ENCODE data around the gene ARHGEF37.

Gene ARHGEF37

DNA sequence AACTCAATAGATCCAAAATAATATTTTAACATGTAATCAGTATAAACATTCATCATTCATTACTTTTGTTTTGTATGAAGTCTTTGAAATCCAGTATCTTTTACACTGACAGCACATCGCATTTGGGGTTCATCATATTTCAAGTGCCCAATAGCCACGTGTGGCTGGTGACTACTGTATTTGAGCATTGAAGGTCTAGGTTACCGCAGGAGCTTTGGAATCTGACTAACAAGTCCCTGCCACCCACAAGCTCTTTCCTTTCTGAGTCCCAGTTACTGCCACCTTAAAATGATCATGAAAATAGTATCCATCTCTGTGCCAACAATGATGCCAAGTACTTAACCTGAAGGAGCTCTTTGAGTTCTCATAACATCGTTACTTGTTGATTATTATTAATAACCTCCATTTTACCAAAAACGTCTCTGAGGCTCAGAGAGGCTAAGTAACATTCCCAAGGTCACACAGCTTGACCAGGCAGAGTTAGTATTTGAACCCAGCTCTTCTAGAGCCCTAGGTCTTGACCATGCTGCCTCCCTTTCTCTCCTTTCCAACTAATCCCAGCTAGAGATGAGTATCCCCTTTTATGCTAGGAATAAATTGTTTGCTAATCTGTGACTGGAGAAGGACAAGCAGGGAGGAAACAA lies 24.2 kb downstream of the ARHGEF37 start:
- H3K36me3 Mint-ChIP-seq (ENCODE audit: low read depth) = no peaks in the 10 kb centered on the region
- no peak overlapping the region for H3K27ac Mint-ChIP-seq
- H3K4me3 Mint-ChIP-seq = no peak overlapping the region
- no peaks in the 10 kb centered on the region for H3K9me3 Mint-ChIP-seq
- H3K4me1 Mint-ChIP-seq (ENCODE audit: low read depth) = peaks cover 8% of the 10 kb centered on the region
- no peaks in the 10 kb centered on the region for H3K27me3 Mint-ChIP-seq

GRCh38 chr5:149605998-149606724 lies 24.9 kb downstream of the ARHGEF37 start:
- no peak overlapping the region for H3K4me3 Mint-ChIP-seq
- H3K9me3 Mint-ChIP-seq = no peaks in the 10 kb centered on the region
- no peak overlapping the region for H3K27ac Mint-ChIP-seq
- no peaks in the 10 kb centered on the region for H3K36me3 Mint-ChIP-seq (ENCODE audit: low read depth)
- H3K4me1 Mint-ChIP-seq (ENCODE audit: low read depth) = peaks cover 8% of the 10 kb centered on the region
- no peaks in the 10 kb centered on the region for H3K27me3 Mint-ChIP-seq

DNA sequence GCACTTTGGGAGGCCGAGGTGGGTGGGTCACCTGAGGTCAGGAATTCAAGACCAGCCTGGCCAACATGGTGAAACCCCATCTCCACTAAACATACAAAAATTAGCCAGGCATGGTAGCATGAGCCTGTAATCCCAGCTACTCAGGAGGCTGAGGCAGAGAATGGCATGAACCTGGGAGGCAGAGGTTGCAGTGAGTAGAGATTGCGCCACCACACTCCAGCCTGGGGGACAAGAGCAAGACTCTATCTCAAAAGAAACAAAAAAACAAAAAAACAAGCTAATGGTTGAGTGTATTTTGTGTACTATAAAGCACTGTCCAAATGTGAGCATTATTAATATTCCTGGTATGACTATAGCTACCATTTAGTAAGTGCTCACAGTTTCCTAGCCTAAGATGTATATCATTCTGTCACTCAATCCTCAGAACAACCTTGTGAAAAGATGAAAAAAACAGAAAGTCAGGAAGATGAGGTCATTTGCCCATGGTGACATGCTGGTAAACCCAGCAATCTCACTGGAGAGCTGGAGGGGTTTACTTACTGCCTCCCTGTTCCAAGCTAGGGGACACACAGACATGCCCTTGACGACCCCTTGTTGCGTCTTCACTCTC lies 27.7 kb downstream of the ARHGEF37 start:
- Mint-ChIP-seq H3K4me3 (no peak overlapping the region), H3K36me3 (ENCODE audit: low read depth) (no peaks in the 10 kb centered on the region), H3K27me3 (no peaks in the 10 kb centered on the region), H3K4me1 (ENCODE audit: low read depth) (peaks cover 8% of the 10 kb centered on the region), H3K27ac (no peak overlapping the region), H3K9me3 (no peaks in the 10 kb centered on the region)

DNA sequence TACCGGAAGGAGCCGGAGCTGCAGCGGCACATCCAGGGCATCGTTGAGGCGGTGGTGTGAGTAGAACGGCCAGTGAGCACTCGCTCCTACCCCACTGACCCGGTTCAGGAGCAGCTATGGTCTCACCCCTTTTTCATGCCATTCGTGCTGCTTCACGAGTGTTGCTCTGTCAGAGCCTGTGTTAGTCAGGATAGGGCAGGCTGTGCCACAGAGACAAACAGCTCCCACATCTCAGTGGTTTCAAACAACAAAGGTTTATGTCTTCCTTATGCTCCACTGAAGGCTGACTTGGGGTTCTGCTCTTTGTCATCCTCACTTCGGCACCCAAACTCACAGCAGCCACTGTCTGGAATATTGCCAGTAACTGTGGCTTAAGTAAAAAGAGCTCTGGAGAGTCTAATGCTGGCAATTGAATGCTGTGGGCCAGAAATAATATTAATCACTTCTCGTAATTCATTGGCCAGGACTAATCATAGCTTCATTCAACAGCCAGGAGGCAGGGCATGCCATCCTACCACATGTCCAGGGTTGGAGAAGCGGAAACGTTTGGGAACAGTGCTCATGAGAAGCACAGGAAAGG lies 28.4 kb downstream of the ARHGEF37 start:
- no peaks in the 10 kb centered on the region for H3K27me3 Mint-ChIP-seq
- no peaks in the 10 kb centered on the region for H3K36me3 Mint-ChIP-seq (ENCODE audit: low read depth)
- peaks cover 8% of the 10 kb centered on the region for H3K4me1 Mint-ChIP-seq (ENCODE audit: low read depth)
- no peak overlapping the region for H3K4me3 Mint-ChIP-seq
- H3K9me3 Mint-ChIP-seq = no peaks in the 10 kb centered on the region
- no peak overlapping the region for H3K27ac Mint-ChIP-seq

GRCh38 chr5:149610589-149611255 lies 29.4 kb downstream of the ARHGEF37 start:
- Mint-ChIP-seq H3K27me3 (no peaks in the 10 kb centered on the region), H3K27ac (no peak overlapping the region), H3K36me3 (ENCODE audit: low read depth) (no peaks in the 10 kb centered on the region), H3K4me1 (ENCODE audit: low read depth) (peaks cover 8% of the 10 kb centered on the region), H3K9me3 (no peaks in the 10 kb centered on the region), H3K4me3 (no peak overlapping the region)

DNA sequence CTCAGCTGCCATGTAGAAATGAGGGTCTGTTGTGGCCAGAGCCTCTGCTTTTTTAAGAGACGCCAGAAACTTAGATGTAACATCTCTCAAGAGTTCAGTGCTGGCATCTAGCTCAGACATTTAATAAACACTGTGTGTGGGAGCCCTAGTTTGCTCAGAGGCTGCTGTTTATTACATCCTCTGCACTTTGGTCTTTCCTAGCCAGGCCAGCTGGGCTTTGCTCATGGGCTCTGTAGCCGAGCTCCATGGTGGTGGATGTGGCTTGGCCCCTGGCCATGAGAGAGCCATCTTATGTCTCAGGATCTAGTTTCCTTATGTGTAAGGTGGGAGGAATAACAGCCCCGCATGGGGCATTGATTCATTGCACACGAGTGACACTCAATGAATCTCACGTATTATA lies 30.0 kb downstream of the ARHGEF37 start:
- H3K27ac Mint-ChIP-seq = no peak overlapping the region
- no peaks in the 10 kb centered on the region for H3K27me3 Mint-ChIP-seq
- no peaks in the 10 kb centered on the region for H3K36me3 Mint-ChIP-seq (ENCODE audit: low read depth)

DNA sequence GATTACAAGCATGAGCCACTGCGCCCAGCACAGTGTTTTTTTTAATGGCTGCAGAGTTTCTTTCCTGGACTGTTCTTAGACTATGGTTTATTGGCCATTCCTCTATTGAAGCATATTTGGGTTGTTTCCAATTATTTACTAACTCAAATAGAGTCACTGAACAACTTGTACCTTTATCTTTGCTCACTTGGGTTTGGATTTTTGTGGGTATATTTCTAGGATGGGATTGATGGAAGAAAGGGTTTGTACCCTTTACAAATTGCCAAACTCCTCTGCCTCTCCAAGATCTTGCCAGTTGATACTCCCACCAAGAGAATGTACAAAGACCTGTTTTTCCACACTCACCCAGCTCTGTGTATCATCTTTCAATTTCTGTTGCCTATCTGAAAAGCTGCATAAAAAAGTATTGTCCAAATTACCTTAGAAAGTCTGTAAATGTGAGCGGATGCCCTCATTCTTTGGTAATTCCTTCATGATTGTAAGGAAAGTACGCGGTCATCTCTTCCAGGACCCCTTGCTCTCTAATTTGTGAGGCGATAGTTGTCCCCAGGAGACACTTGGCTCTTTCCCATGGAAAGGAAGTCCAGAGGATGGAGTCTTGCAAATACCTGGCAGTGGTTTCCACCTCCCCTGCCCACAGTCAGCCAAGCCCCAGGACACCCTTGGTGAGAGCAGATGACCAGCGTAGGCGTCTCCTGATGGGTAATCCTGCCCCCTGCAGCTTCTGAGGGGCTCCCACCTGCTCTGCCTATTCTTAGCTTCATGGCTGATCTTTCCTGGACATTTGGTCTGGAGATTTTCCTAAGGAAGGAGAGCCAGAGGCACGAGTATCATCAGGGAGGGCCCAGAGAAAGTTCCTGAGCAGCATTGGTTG lies 33.0 kb downstream of the ARHGEF37 start:
- H3K27me3 Mint-ChIP-seq = no peaks in the 10 kb centered on the region
- H3K4me3 Mint-ChIP-seq = no peak overlapping the region
- no peaks in the 10 kb centered on the region for H3K36me3 Mint-ChIP-seq (ENCODE audit: low read depth)
- peaks cover 8% of the 10 kb centered on the region for H3K4me1 Mint-ChIP-seq (ENCODE audit: low read depth)
- no peaks in the 10 kb centered on the region for H3K9me3 Mint-ChIP-seq
- no peak overlapping the region for H3K27ac Mint-ChIP-seq

More for the DNA sequence above, 30.0 kb downstream of the ARHGEF37 start:
- Mint-ChIP-seq H3K4me1 (ENCODE audit: low read depth) (peaks cover 3% of the 10 kb centered on the region), H3K9me3 (no peaks in the 10 kb centered on the region), H3K4me3 (no peak overlapping the region)

GRCh38 chr5:149615976-149616375 lies 34.7 kb downstream of the ARHGEF37 start:
- Mint-ChIP-seq H3K27me3 (no peaks in the 10 kb centered on the region), H3K9me3 (no peaks in the 10 kb centered on the region), H3K4me1 (ENCODE audit: low read depth) (peaks cover 8% of the 10 kb centered on the region), H3K27ac (no peak overlapping the region), H3K4me3 (no peak overlapping the region), H3K36me3 (ENCODE audit: low read depth) (no peaks in the 10 kb centered on the region)

DNA sequence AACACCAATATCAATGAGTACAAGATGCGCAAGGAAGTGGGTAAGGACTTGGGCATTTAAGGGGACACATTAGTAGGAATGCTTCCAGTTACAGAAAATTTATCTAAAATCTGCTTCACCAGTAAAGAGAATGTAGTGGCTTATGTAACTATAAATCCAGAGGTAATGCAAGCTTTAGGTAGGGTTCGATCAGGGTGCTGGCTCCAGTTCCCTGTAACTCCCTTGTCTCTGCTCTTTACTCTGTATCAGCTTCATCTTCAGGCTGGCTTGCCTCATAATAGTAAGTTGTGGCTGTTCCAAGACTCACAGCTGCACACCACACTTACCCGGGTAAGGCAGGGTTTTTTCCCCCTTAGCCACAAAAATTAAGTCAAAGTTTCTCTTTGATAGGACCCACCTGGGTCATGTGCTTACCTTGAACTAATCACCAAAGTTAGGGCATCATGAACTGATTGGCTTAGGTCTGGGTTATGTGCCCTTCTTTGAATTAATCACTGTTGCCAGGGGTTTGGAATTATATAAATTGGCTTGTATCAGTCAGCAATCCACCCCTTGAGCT lies 35.5 kb downstream of the ARHGEF37 start:
- Mint-ChIP-seq H3K4me3 (no peak overlapping the region), H3K4me1 (ENCODE audit: low read depth) (peaks cover 8% of the 10 kb centered on the region), H3K27me3 (no peaks in the 10 kb centered on the region), H3K27ac (no peak overlapping the region), H3K36me3 (ENCODE audit: low read depth) (no peaks in the 10 kb centered on the region), H3K9me3 (no peaks in the 10 kb centered on the region)

- Mint-ChIP-seq H3K27ac (no peak overlapping the region), H3K9me3 (no peaks in the 10 kb centered on the region), H3K36me3 (ENCODE audit: low read depth) (no peaks in the 10 kb centered on the region), H3K4me3 (no peak overlapping the region), H3K27me3 (no peaks in the 10 kb centered on the region), H3K4me1 (ENCODE audit: low read depth) (peaks cover 8% of the 10 kb centered on the region)
Measured at GRCh38 chr5:149617760-149618306, 36.5 kb downstream of the ARHGEF37 start.

GRCh38 chr5:149618581-149619248 lies 37.4 kb downstream of the ARHGEF37 start:
- no peak overlapping the region for H3K27ac Mint-ChIP-seq

DNA sequence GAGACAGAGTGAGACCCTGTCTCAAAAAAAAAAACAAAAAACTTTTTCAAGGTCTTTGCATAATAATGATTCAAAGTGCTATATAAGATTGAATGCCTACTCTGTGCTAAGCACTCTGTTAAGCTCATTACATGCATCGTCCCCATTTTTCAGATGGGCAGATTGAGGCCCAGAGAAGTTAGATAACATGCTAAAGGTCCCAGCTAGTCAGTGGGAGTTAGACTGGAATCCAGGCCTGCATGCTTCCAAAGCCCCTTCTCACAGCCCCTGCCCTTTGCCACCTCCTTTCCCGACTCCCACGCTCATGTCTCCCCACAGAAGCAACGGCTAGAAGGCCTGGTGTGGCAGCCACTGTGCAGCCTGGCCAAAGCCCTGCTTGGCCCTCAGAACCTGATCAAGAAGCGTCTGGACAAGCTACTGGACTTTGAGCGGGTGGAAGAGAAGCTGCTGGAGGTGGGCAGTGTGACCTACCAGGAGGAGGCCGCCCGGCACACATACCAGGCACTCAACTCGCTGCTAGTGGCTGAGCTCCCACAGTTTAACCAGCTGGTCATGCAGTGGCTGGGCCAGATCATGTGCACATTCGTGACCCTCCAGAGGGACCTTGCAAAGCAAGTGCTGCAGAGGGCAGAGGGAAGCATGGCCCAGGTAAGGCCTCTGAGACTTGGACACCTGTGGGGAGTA lies 40.3 kb downstream of the ARHGEF37 start:
- H3K27me3 Mint-ChIP-seq = no peaks in the 10 kb centered on the region
- H3K9me3 Mint-ChIP-seq = no peaks in the 10 kb centered on the region
- H3K4me3 Mint-ChIP-seq = no peak overlapping the region
- H3K27ac Mint-ChIP-seq = no peak overlapping the region
- H3K4me1 Mint-ChIP-seq (ENCODE audit: low read depth) = peaks cover 7% of the 10 kb centered on the region
- H3K36me3 Mint-ChIP-seq (ENCODE audit: low read depth) = no peaks in the 10 kb centered on the region

More at GRCh38 chr5:149618581-149619248, 37.4 kb downstream of the ARHGEF37 start:
- H3K27me3 Mint-ChIP-seq = no peaks in the 10 kb centered on the region
- peaks cover 8% of the 10 kb centered on the region for H3K4me1 Mint-ChIP-seq (ENCODE audit: low read depth)
- H3K36me3 Mint-ChIP-seq (ENCODE audit: low read depth) = no peaks in the 10 kb centered on the region
- no peaks in the 10 kb centered on the region for H3K9me3 Mint-ChIP-seq
- H3K4me3 Mint-ChIP-seq = no peak overlapping the region

- H3K9me3 Mint-ChIP-seq = no peaks in the 10 kb centered on the region
- H3K27ac Mint-ChIP-seq = no peak overlapping the region
- no peaks in the 10 kb centered on the region for H3K4me1 Mint-ChIP-seq (ENCODE audit: low read depth)
- H3K4me3 Mint-ChIP-seq = no peak overlapping the region
- no peaks in the 10 kb centered on the region for H3K27me3 Mint-ChIP-seq
- no peaks in the 10 kb centered on the region for H3K36me3 Mint-ChIP-seq (ENCODE audit: low read depth)
Measured at GRCh38 chr5:149622466-149622865, 41.2 kb downstream of the ARHGEF37 start.
